Central memory CD4-positive, alpha-beta T cell (primary cell): Measurements from ENCODE around the gene PLEKHG3.

Experiments used
- DNase-seq: peaks from one replicate; pipeline ENCODE4 v3.0.0; 2022

Gene PLEKHG3

DNA sequence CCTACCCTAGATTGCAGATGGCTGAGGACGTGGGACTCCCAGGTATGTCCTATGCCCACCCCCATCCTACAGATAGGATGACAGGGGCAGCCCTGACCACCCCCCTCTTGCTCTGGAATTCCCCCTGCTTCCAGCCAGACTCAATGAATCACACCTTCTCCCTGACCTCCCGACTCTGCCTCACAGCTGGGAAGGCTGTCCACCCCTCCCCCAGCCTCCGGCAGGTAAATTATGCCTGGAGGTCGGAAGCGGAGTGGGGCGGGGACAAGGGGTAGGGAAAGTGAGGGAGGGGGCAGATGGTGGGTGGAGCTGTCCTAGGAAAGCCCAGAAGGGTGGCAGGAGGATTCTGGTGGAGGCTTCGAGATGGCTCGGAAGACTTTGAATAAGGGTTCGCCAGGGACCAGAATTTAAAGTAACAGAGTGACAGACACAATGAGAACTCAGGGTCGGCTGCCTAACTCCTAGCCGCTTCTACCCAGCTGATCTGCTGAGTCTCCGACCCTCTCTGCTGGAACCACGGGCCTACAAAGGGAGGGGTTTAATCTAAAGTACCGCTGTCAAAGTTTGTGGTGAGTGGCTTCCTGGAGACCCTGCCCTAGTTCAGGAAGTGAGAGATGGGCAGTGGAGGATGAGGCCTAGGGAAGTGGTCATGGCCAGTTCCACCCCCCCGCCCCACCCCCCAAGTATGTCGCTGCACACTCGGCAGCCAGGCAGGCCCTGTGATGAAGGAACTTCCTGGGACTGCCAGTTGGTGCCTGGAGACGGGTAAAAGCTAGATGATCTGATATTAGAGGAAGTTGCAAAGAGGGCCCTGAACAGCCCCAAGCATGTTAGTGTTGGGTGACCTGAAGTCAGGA is 4.2 kb downstream of the PLEKHG3 start:
- DNase-seq, result peak; percentile 50

DNA sequence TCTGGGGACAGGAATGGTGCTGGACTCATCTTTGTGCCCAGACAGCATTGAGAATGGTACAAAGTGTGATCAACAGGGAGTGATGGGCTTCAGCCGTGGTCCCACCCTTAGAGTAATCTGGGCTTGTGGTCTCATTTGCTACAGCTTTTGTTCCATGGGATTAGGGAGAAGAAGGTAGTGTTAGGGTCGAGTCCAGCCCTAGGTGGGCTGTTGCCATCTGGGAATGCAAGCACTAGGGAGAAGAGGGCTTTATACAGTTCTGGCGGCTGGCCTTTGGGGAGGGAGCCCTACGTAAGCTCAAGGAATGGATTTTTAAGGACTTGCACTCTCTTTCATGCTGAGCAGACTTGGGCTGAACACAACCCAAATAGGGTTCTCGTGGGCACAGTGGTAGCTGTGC is 4.9 kb downstream of the PLEKHG3 start:
- DNase-seq, result no peak

DNA sequence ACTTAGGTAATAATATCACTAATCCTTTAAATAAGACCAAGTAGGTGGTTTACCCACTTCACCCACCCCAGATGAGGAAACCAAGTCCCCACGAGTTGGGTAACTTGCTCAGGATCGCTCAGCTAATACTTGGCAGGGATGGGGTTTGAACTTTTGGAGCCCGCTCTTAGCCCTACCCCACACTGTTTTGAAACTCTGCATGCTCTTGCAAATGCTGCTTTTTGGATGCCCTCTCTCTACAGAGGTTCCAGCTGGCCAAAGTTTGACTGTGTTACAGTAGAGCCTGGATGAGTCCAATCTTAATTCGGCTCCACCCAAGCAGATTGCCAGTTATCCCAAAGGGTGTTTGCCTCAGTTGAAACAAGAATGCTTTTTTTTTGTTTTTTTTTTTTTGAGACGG is 6.8 kb downstream of the PLEKHG3 start:
- no peak for DNase-seq

DNA sequence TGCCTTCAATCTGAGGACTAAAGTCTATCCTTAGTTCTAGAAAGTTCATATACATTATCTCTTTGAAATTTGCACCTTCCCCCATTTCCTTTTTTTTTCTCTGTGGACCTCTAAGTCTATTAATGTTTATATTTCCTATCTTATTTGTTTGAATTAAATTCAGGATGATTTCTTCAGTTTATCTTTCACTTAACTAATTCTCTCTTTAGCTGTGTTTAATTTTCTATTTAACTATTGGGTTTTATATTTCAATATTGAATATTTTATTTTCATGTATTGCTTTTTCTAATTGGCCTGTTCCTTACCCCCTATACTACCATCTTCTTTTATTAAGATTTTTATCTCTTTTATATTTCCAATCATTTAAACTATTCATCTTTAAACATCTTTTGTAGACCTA is 9.5 kb downstream of the PLEKHG3 start:
- DNase-seq, result no peak

DNA sequence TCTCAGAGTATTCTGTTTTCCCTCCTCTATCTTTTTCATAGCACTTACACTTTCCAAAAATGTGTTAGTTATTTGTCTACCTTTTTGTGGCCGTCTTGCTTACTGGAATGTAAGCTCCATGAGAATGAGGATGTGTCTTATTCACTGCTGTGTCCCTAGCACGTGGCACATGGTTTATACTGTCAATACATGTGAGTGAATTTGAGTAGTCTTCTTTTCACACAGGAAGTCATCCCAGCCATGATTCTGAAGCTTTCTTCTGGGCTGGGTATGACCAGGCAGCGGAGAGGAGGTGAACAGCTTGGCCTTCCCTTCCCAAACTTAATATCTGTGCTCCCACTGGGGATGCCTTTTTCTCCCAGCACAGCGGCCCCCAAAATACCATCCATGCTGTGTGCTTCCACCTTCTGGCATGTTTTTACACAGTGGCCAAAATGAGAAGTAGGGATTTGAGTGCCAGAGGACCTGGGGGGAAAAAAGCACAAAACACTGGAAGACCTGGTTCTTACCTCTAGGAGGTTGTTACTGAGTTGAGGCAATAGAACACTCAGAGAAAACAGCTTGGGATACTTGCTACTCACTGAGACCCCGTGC is 10.3 kb downstream of the PLEKHG3 start:
- DNase-seq, result no peak

DNA sequence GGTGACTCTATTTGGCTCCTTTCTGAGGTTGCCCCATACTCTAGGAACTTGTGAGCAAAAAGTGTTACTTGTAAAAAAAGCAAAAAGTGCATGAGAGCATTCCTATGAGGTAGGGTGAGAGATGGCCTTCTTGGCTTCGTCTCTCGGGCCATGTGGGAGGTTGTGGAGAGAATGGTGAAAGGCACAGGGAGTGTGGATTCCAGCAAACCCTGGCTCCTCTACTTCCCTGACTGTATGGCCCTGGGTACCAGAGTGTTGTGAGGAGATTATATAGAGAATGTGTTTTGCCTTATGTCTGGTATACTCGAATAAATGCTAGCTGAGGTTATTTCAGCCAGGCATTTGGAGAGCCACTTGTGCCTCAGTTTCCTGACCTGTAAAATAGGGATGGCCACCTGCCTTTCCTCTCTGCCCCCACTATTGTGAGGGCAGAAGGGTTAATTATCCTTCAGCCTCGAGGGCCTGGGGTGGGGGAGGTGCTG is 11.0 kb downstream of the PLEKHG3 start:
- DNase-seq, result no peak

DNA sequence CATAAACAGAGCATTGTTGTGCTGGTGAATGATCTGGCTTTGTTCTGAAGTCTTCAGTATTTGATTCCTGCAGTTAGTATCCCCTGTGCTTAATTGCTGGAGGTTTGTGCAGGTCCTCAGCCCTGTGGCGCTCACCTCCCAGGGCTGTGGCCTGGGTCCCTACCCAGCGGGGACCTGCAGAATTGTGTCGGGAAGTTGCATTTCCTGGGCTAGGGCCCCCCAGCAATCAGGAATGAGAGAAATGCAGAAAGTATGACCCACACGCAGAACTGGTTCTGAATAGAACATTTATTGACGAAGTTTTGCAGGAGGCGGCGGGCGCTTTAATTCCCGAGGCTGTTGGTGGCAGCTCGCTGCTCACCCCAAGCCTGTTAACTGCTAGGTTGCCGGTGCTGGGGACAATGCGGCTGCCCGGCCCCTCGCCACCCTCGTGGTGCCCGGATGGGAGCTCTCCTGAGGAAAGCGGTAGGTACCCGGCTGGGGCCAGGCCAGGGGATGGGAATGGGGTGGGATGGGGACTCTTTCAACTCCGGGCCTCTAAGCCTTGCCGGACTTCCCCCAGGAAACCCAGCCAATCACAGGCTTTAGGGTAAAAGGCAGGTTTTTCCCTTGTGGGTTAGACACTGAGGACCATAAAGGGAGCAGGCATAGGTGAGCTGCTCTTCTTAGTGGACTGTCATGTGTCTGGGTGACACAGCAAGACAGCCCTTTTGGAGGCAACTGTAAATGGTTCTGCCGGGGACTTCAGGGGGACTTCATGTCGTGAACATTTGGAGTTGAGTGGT is 11.6 kb downstream of the PLEKHG3 start:
- no peak for DNase-seq

DNA sequence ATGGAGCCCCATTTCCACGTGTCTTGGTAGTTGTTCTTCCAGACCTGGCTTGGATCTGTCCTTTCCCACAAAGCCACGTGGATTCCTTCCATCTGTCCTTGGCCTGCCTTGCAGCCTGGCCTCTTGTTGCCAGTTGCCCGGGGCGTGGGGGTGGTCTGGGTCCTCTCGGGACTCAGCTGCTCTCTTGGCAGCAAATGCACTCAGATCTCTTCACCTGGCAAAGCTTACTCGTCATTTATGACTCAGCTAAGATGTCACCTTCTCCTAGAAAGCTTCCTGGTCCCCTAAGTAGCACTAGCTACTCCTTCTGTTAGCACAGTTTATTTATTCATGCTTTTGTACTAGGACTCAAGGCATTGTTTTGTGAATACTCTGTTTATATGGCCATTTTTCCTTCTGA is 13.6 kb downstream of the PLEKHG3 start:
- no peak for DNase-seq

DNA sequence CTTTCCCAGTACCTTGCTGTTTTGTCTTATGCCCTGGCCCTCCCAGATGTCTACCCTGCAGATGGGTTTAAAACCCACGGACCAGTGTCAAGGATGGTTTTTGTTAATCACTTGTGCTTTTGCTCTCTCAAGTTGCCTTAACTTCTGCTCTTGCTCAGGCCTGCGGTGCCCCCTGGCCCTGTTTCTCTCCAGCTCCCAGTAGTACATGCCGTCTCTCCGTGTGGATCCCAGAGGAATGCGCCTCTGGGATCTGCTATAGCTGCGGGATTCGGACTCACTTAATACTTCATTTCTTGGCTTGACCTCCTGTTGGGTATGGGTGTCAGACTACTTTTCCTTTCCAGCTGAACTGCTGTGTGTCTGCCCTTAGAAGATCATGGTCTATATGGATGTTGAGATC is 14.5 kb downstream of the PLEKHG3 start:
- no peak for DNase-seq

DNA sequence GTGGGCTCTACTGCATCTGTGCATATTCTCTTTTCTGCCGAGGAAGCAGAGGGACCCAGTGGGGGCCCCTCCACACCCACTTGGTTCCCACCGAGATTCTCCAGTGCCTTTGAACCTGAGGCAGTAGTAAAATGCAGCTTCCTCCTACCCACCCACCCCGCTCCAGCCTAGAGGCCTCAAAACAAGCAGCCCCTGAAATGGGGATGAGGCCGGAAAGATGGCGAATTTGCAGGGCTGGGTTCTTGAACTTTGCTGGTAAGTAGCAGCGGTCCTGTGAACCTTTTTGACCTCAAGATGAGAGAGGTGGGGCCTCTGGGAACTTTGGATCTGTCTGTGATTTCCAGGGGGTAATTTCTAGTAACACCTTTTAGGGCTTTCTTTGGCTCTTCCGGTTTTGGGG is 15.4 kb downstream of the PLEKHG3 start:
- DNase-seq, result no peak

DNA sequence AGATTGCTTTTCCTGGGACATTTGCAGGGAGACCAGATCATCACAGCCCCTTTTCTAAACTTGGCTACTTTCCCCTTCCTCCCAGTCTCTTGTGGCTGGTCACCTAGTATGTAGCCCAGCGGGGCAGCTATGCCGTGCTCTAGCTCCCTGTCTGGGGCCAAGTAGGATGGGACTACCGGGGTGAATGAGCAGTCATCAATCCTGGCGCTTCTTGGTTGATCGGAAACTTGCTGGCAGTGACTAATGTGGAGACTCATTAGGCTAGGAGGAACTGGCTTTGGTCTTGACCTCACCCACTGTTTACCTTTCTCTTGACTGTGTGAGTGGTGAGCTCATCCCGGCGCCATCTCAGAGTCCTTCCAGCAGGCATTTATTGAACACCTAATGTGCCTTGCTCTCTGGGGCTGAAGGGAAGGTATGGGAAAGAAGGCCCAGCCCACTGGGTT is 15.9 kb downstream of the PLEKHG3 start:
- DNase-seq, result no peak

DNA sequence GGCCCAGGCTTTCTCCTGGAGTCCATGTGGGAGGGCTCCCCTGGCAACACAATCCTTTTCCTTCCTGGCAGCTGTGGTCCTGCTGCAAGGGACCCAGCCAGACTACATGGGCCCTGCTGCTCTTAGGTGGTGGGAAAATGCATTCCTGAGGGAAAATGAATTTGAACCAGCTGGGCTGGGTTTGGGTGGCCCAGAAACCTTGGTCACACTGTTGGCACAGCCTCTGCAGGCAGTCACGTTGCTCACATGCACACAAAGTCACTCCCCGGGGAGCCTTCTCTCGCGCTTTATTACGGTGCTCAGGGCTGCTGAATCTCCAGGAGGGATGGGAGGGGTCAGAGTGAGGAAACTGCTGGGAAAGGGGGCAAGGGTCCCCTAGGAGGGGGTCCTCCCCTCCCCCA is 17.2 kb downstream of the PLEKHG3 start:
- no peak for DNase-seq

DNA sequence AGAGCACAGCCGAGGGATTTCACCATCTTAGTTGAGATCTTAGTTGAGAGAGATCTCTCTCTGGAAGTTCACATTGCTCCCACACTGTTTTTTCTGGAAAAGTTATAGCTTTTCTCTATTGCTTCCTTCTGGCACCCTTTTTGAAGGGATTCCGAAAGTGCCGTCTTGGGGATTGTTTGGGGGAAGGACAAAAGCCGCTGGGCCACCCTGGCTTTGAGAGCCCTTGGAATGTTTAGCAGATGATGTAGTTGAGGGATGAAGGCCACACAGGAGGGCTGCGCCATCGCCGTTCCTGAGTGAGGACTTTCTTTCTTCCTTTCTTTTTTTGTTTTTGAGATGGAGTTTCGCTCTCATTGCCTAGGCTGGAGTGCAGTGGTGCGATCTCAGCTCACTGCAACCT is 17.7 kb downstream of the PLEKHG3 start:
- DNase-seq, result no peak

DNA sequence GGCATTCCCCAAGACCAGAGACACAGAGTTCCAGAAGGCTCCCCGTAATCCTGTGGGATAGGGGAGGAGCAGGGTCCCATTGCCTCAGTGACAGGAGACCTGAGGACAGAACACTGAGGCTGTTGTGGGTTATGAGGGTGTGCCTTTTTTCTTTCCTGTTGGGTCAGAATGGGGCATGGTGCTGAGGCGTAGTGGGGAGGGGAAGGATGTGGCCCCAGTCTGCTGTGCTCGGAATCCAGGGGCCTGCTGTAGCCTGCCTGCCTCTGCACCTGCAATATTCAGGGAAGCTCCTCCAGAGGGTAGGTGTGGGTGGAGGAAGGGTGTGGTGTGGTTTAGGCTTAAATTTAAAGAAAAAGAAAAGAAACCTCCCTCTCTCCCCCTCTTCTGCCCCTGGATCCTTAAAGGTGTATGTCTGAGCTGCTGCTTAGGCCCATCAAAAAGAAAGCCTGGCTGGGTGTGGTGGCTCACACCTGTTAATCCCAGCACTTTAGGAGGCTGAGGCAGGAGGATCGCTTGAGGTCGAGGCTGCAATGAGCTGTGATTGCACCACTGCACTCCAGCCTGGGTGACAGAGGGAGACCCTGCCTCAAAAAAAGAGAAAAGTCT is 18.7 kb downstream of the PLEKHG3 start:
- DNase-seq, result peak; percentile 65

DNA sequence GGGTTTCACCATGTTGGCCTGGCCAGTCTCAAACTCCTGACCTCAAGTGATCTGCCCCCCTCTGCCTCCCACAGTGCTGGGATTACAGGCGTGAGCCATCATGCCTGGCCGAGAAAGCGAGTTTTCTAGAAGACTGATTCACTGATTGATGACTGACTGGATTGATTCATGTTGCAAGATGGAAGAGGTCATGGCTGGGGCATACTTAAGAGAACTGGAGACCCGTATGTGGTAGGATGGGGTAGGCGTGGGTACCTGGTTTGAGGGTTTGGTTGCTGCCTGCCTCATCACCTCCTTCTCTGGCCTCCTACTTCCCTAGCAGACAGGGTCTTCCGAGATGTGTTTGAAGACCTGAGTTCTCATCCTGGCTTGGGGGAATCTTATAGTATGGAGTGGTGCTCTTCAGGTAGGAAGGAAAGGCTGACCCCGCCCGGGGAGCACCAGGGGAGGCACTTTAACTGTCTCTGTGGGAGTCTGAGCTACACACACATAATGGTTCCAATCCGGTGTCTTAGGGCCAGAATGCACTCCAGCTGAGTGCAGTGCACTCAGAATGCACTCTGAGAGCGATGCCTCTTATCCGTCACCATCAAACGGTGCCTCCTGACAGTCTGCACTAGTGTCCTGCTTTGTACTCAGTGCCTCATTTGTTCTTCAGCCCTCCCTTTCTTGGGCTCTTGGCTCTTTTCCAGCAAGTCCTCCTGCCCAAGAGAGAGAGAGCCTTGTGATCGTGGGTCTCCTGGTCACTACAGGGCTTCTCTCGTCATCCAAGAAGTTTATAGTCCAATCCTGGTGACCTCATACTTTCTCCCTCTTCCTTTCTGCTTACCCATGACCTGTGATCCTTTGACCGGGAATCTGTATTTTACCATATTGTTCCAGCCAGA is 19.7 kb downstream of the PLEKHG3 start:
- peak; percentile 39 for DNase-seq

DNA sequence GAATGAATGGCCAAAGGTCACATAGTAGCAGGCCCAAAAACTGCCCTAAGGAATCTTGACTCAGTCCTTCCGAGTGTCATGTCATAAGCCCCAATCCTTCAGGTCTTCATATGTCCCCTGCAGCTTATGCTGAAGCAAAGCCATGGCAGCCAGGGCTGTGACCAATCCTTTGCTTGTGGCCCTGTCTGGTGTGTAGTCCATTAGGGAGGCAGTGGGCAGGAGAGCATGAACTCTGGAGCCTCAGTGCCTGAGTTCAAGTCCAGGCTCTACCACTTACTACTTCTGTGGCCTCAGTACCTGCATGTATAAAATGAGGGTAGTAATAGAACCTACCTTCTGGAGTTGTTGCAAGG is 20.3 kb downstream of the PLEKHG3 start:
- no peak for DNase-seq

DNA sequence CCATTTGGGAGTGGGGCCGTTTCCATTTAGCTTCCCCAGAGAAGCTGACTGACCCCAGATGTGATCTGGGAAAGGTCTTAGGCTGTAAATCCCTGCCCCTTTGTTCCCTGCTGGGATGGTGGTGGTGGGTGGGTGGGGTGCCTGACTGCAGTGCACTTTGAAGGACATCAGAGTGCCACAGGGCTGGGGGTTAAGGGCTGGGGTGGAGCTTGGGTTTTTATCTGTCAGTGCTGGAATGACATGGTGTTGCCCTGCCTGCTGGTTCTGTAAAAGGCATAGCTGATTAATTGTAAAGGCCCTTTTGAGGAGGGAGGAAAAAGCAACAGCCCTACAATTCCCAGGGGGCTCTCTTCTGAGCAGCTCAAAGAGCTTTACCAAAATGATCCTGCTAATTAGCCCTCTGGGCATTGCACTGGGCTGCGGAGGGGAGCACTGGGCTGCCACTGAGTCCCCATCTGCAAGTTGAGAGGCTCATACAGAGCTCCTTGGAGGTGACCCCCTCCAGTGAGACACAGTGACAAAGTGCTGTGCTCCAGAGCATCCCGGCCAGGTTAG is 21.1 kb downstream of the PLEKHG3 start:
- DNase-seq, result no peak

DNA sequence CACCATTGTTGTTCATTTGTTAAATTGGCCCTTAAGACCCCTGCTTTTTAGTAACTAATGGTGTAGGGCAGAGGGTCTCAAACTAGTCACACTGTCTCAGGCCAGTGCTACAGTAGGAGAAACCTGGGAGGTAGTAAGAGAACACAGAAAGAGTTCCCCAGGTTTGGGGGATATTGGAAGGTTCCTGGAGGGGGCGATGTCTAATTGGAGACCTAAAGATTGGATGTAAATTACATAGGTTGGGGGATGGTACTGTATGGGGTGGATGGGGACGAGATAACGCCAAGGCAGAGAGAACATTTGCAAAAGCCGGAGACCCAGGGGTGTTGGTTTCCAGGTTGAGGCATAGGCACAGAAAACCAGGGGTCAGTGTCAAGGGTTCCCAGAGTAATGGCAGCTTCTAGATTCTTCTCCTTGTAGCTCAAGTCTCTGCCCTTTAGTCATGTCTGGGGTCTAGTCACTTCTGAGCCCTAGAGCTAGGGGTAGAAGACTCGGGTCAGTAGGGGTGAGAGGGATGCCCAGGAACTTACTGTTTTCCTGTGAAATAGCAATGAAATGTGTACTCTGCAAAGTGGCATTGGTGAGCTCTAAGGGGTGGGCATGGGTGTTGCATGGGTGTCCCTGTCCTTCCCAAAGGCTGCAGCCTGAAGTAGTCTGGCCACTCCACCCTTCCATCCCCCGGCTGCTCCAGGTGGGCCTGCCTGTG is 21.8 kb downstream of the PLEKHG3 start:
- no peak for DNase-seq

DNA sequence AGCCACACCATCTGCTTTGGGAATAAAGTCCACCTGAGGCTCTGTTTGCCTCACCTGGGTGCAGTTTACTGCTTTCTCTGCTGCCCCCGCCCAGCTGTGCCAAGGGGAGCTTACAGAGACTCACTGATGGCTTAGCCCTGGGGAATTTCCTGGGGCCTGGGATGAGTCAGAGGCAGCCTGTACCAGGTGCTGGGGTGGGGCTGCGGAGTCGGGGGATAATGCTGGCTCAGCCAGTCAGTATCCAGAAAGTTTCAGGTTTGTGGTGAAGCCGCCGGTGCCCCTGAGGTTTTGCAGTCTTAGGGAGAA is 22.3 kb downstream of the PLEKHG3 start:
- DNase-seq, result peak; percentile 39

DNA sequence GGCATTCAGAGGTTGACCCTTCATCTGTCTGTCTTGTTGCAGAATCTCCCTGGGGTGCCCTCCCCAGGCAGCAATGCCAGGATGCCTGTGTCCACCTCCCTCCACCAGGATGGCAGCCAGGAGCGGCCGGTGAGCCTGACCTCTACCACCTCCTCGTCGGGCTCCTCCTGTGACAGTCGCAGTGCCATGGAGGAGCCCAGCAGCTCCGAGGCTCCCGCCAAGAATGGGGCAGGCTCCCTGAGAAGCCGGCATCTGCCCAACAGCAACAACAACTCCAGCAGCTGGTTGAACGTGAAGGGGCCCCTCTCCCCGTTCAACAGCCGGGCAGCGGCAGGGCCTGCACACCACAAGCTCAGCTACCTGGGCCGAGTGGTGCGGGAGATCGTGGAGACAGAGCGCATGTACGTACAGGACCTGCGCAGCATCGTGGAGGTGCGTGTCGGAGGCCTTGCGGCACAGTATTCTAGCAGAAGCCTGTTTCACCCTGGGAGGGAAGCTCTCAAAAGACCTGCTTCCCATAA is 23.4 kb downstream of the PLEKHG3 start:
- no peak for DNase-seq

DNA sequence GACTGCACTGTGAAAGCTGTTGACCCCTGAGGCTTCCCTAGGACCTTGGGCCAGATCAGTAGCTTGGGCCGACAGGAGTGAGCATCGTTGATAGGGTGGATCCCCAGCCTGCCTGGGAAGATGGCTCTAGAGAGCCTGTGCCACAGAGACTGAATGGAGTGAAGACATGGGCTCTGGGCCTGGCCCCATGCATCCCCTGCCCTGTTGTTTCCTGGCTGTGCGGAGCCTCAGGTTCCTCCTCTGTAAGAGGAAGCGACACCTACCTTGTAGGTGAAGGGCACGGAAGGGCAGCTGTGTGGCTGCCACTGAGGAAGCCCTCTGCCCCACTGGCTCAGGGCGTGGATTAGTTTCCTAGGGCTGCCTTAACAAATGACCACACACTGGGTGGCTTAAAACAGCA is 23.9 kb downstream of the PLEKHG3 start:
- DNase-seq, result no peak
